GM18505 (cell line): ENCODE data around the gene LRRC4C.

Experiments
- ATAC-seq: cut with Tn5 transposase; IDR thresholded peaks from one replicate; pipeline ENCODE4 v1.9.1; 2021; ENCODE audit not compliant: unreplicated experiment
- POLR2A ChIP-seq: IDR thresholded peaks from 4 replicates; pipeline ENCODE4 v1.6.1; 2011; ENCODE audit warnings: borderline replicate concordance; ENCODE audit not compliant: insufficient read depth, insufficient read length; ENCODE audit errors: extremely low read depth

Gene LRRC4C

GRCh38 chr11:40826601-40827000, 632.9 kb downstream of the LRRC4C start:
- ATAC-seq: no peak
- no peak for TF ChIP-seq POLR2A

DNA sequence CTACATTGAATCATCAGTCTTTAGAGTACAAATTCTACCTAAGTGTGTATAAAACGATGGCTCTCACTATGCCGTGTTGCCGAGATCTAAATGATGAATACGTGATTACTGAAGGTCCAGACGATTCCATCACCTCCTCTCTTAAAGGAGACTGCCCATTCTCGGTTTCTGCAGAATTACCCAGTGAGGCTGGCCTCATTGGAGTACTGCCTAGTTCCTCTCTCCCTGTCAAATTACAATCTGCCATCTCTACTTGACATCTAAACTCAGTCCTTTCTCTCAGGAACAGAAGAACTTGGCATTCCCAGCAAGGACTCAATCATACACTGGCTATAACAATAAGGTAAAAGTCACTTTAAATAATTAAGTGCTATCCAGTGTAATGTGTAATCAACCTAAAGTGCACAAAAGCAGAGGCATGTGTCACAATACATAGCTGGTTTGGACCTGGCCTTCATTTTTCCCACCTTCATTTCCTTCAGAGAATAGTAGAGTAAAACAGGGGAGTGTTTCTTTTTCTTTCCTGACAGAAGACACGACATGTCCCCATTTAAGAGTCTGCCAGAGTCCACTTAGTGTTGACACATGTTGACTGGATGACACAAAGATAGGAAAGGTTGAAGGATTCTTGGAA, 634.1 kb downstream of the LRRC4C start:
- no peak for ATAC-seq
- TF ChIP-seq POLR2A: no peak

DNA sequence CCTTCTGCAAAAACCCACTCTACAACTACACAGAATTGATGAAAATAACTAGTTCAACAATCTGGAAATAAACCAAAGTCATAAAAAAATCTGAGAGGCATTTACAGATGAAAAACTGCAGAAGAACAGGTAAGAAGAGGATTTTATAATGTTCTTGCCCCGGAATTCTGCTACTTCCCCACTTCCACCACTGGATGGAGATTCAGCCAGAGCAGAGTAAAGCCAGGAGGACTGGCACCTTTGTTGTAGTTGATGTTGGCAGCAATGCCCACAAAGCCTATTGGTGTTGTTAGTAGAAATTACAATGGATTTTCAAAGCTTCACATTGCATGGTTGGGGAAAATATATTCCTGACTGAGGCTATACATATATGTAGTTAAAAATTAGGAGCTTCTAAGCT, 640.2 kb downstream of the LRRC4C start:
- TF ChIP-seq POLR2A: no peak
- ATAC-seq: no peak

GRCh38 chr11:40816976-40817375, 642.5 kb downstream of the LRRC4C start:
- ATAC-seq: no peak
- TF ChIP-seq POLR2A: no peak

- no peak for TF ChIP-seq POLR2A
- no peak for ATAC-seq
These were observed 661.5 kb downstream of the LRRC4C start for GRCh38 chr11:40797981-40798380.

GRCh38 chr11:40787224-40787623, 672.2 kb downstream of the LRRC4C start:
- no peak for ATAC-seq
- TF ChIP-seq POLR2A: no peak

GRCh38 chr11:40763046-40763445, 696.4 kb downstream of the LRRC4C start:
- no peak for ATAC-seq
- TF ChIP-seq POLR2A: no peak

- no peak for ATAC-seq
- TF ChIP-seq POLR2A: no peak
These were observed 700.1 kb downstream of the LRRC4C start for GRCh38 chr11:40759341-40759740.

- ATAC-seq: no peak
- no peak for TF ChIP-seq POLR2A
These were observed 705.2 kb downstream of the LRRC4C start for GRCh38 chr11:40754297-40754696.

GRCh38 chr11:40746282-40746681, 713.2 kb downstream of the LRRC4C start:
- ATAC-seq: no peak
- no peak for TF ChIP-seq POLR2A

DNA sequence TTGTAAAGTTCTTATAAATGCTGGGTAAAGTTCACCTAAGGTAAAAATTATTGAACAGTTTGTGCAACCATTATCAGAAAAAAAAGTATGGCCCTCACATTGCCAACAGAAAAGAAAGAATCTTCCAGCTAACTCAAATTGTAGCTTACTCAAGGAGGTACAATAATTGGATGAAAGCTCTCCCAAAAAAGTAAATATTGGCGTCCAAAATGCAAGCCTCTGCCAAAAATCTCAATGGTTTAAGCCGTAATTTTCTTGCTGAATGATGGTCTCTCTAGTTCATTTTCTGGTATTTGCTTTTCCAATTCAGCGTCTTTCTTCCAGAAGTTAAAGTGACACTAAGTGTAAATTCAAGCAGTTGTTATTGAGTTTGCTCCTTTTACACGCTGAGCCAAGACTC, 727.3 kb downstream of the LRRC4C start:
- TF ChIP-seq POLR2A: no peak
- ATAC-seq: no peak

GRCh38 chr11:40722179-40722795, 737.2 kb downstream of the LRRC4C start:
- no peak for ATAC-seq
- TF ChIP-seq POLR2A: no peak

GRCh38 chr11:40716344-40717130, 742.9 kb downstream of the LRRC4C start:
- no peak for ATAC-seq

GRCh38 chr11:40713083-40713482, 746.4 kb downstream of the LRRC4C start:
- ATAC-seq: no peak
- no peak for TF ChIP-seq POLR2A

More at GRCh38 chr11:40716344-40717130, 742.9 kb downstream of the LRRC4C start:
- no peak for TF ChIP-seq POLR2A
